ENCODE measurements around the gene NFATC3.

DNA sequence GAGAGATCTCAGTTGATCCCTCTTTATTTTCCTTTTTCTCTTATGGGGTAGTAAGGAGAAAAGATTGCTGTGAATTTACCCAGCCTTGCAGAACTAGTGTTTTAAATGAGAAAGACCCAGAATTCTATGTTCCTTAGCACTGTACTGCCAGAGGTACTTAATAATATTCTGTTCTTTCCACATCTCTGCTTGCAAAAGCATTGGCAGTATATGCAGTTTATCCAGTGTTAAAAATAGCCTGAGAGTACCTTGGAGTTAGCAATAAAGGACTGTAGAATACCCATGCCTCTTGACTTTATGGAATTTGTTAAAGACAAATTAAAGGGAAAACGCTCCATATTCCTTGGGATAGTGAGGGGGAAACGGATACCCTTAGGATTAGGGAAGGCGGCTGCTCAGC lies 191.1 kb downstream of the NFATC3 start:
- TF ChIP-seq, protein P1, sequence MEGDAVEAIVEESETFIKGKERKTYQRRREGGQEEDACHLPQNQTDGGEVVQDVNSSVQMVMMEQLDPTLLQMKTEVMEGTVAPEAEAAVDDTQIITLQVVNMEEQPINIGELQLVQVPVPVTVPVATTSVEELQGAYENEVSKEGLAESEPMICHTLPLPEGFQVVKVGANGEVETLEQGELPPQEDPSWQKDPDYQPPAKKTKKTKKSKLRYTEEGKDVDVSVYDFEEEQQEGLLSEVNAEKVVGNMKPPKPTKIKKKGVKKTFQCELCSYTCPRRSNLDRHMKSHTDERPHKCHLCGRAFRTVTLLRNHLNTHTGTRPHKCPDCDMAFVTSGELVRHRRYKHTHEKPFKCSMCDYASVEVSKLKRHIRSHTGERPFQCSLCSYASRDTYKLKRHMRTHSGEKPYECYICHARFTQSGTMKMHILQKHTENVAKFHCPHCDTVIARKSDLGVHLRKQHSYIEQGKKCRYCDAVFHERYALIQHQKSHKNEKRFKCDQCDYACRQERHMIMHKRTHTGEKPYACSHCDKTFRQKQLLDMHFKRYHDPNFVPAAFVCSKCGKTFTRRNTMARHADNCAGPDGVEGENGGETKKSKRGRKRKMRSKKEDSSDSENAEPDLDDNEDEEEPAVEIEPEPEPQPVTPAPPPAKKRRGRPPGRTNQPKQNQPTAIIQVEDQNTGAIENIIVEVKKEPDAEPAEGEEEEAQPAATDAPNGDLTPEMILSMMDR (IDR thresholded peaks at IDR 0.05), result no peak
- no peak for TF ChIP-seq POLR2A (IDR thresholded peaks at IDR 0.05)

Measured in heart left ventricle (tissue), 13 donors.